Stimulated activated naive CD8-positive, alpha-beta T cell treated with anti-CD3 and anti-CD28 coated beads, Interleukin-15, amount 100 ng/mL, for 72 hours (primary cell): Measurements from ENCODE around the gene NCOA1.

Source experiments
- ATAC-seq: fragments of 150-1000 bp; cut with Tn5 transposase; 2 replicates; pipeline ENCODE4 v1.10.0; 2021; ENCODE audit warnings: mild to moderate bottlenecking, moderate library complexity
- DNase-seq, 2 donors: peaks; one replicate each; pipeline ENCODE4 v3.0.0; 2021 to 2022
- H3K27ac Mint-ChIP-seq, 2 donors: one replicate each; pipeline ENCODE4 v1.8.0; 2022; ENCODE audit warnings: mild to moderate bottlenecking in 2 of 2, mixed read lengths in 2 of 2, moderate library complexity in 2 of 2
- H3K27me3 Mint-ChIP-seq: one replicate; pipeline ENCODE4 v1.8.0; 2022; ENCODE audit warnings: mixed read lengths
- H3K4me1 Mint-ChIP-seq: one replicate; pipeline ENCODE4 v1.8.0; 2022; ENCODE audit warnings: mild to moderate bottlenecking, mixed read lengths
- H3K4me3 Mint-ChIP-seq, 2 donors: one replicate each; pipeline ENCODE4 v1.8.0; 2022; ENCODE audit warnings: mild to moderate bottlenecking in 2 of 2, mixed read lengths in 2 of 2, moderate library complexity in 1 of 2
- H3K9me3 Mint-ChIP-seq, 2 donors: one replicate each; pipeline ENCODE4 v1.8.0; 2022; ENCODE audit warnings: mixed read lengths in 2 of 2

The NCOA1 gene

DNA sequence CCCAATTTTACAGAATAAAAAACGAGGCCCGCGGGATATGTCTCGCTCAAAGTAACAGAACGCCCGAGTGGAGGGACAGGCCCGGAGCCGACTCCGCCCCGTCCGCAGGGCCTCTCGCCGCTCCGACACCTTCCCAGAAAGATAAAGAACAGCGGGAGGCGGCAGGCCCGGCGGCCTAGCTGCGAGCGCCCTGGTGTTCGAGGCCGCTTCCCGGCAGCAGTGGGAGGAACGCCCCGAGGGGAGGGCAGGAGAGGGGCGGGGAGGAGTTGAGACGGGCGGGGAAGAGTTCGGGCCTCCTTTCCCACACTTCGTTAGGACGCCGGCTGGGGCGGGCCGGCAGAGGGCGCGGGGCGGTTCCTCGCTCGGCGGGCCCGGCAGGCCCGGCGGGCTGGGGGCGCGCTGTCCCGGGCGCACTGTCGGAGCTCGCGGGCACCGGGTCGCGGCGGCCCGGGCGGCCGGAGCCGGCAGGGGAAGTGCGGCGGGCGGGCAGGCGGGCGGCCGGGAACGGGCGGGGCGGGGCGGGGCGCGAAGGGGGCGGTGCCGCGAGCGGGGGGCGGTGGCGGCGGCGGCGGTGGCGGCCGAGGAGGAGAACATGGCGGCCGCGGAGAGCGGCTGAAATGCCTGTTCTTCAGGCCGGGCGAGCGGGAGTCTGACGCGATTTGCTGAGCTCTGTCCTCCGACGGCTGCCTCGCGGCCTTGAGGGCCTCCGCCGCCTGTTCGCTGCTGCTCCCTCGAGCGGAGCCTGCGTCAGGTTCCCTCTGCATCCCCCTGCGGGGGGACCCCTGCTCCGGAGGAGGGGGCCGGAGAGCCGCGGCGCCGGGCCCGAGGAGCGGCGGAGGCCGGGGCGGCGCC, at the start of gene NCOA1:
Gene NCOA1, plus strand, starts transcription at position 565 of the 852 bp plus-strand sequence. CDS start 167,424 bp downstream, outside the sequence.
- DNase-seq (peak; percentile 89 to 91), ATAC-seq (peak; percentile 89)
- no peaks in the 10 kb centered on the region for H3K9me3 Mint-ChIP-seq
- peak within 1 kb of the TSS; percentile 99 for H3K27ac Mint-ChIP-seq
- H3K4me3 Mint-ChIP-seq: peak within 1 kb of the TSS; percentile 98 to 99
- no peaks in the 10 kb centered on the region for H3K27me3 Mint-ChIP-seq
- peaks cover 47% of the 10 kb centered on the region for H3K4me1 Mint-ChIP-seq

DNA sequence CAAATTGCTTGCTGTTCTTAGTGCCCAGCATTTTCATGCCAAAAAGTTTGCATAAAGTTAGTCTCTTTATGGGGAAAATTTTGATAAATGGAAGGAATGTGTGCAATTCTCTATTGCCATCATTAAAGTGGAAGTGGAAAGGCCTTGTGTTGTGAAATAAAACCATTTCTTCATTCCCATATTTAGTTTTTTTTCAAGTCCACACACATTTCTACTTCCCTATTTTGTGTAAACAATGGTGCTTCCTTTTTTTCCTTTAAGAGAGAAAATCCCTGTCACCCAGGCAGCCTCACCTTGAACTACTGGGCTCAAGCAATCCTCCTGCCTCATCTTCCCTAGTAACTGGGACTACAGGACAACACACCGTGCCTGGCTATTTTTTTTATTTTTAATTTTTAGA, 42.3 kb upstream of the NCOA1 start:
- H3K4me1 Mint-ChIP-seq: no peaks in the 10 kb centered on the region
- H3K27ac Mint-ChIP-seq: no peak overlapping the region
- peaks cover 0 to 4% of the 10 kb centered on the region in 2 donors for H3K9me3 Mint-ChIP-seq
- no peak for DNase-seq
- ATAC-seq: no peak
- H3K4me3 Mint-ChIP-seq: no peak overlapping the region
- H3K27me3 Mint-ChIP-seq: no peaks in the 10 kb centered on the region

DNA sequence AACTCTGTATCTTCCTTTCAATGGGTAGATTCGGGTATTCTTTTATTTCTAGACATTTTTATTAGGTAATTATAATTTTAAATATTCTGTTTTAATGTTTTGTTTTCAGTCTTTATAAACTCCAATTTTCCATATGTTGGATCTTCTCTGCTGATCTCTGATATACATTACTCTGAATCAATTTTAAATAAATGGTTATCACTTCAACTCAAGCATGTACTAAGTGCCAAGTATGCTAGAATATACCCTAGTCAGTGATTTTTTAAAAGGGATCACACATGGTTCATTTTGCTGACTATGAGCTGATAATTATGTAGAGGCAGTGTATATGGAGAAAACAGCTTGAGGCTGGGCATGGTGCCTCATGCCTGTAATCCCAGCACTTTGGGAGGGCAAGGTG, 41.7 kb upstream of the NCOA1 start:
- Mint-ChIP-seq H3K4me1 (no peaks in the 10 kb centered on the region), H3K4me3 (no peak overlapping the region), H3K9me3 (peaks cover 0 to 4% of the 10 kb centered on the region in 2 donors), H3K27ac (no peak overlapping the region), H3K27me3 (no peaks in the 10 kb centered on the region)
- DNase-seq: no peak
- no peak for ATAC-seq

DNA sequence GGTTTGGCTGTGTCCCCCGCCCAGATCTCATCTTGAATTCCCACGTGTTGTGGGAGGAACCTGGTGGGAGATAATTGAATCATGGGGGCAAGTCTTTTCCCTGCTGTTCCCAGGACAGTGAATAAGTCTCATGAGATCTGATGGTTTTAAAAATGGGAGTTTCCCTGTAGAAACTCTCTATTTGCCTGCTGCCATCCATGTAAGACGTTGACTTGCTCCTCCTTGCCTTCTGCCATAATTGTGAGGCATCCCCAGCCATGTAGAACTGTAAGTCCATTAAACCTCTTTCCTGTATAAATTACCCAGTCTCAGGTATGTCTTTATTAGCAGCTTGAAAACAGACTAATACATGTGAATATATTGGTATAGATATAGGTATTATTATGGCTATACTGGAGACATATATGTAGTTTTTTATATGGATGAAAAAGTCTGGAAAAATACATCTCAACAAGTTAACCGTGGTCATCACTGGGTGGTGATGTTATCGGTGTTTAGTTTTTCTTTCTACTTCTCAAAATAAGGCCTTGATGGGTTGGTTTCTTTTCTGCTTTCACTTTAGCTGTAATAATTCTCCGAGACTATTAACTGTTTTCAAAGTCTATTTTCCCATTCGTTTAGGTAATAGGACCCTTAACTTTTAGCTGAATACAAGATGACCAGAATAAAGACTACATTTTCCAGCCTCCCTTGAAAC, 39.1 kb upstream of the NCOA1 start:
- H3K9me3 Mint-ChIP-seq: peaks cover 0 to 4% of the 10 kb centered on the region in 2 donors
- DNase-seq: no peak
- no peak for ATAC-seq
- H3K27ac Mint-ChIP-seq: no peak overlapping the region
- H3K27me3 Mint-ChIP-seq: no peaks in the 10 kb centered on the region
- peaks cover 6% of the 10 kb centered on the region for H3K4me1 Mint-ChIP-seq
- H3K4me3 Mint-ChIP-seq: no peak overlapping the region

DNA sequence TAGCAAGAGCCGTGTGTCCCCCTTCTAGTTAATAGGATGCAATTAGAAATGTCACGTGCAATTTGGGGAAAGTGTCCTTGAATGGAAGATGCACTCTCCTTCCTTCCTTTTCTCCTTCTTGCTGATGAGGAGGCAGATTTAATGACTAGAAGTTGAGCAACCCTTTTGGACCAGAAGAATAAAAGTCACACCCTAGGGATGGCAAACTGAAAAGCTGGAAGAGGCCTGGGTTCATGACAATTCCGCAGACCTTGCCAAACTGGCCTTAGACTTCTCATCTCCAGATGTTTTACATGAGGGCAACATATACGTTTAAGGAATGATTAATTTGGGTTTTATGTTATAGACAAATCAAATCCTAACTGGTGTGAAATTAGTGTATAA, 38.6 kb upstream of the NCOA1 start:
- Mint-ChIP-seq H3K27me3 (no peaks in the 10 kb centered on the region), H3K9me3 (peaks cover 0 to 4% of the 10 kb centered on the region in 2 donors), H3K4me1 (peaks cover 8% of the 10 kb centered on the region), H3K4me3 (no peak overlapping the region), H3K27ac (no peak overlapping the region)
- no peak for DNase-seq
- ATAC-seq: no peak

DNA sequence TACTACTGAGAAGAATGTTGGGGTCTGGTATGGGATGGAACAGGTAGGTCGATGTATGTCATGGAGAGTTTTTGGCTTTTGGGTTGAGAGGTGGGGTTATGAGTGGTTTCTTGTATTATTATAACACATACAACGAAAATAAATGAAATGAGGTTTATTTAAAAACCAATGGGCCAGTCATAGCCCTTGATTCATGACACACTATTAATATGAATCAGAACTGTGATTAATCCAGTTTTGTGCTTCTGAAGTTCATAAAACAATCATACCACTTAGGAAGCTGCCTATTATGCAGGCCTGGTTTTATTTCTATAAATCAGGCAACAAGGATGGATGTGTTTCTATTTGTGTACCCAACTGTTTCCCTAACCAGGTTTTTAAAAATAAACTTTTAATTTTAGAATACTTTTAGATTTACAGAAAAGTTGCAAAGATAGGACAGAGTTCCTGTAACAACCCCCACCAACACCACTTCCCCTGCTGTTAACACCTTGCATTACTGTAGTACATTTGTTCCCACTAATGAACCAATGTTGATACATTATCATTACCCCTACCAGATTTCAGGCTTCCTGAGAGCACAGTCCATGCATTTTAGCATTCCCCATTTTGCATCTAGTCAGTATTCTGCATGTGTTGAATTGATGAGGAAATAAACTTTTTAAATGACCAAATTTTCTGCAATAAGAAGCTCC, 37.5 kb upstream of the NCOA1 start:
- no peak overlapping the region for H3K27ac Mint-ChIP-seq
- ATAC-seq: no peak
- no peaks in the 10 kb centered on the region for H3K27me3 Mint-ChIP-seq
- no peak overlapping the region for H3K4me3 Mint-ChIP-seq
- H3K4me1 Mint-ChIP-seq: peaks cover 8% of the 10 kb centered on the region
- no peak for DNase-seq
- H3K9me3 Mint-ChIP-seq: no peaks in the 10 kb centered on the region

DNA sequence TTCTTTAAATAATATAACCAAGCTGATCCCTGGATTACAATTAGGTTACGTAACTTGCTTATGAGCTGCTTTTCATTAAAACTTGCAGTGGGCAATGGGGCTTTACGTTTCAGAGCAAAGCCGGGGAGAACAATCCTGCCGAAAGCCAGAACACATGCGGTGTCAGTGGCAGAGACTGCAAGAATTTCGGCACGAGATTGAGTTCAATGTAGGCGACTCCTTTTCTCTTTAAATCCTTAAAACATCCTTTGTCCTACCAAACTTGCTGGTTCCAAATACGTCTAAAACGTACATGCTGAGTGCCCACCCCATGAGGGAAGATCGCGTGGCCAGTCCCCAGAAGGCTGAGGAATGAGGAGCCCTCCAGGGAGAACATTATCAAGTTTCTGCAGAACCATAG, 36.8 kb upstream of the NCOA1 start:
- Mint-ChIP-seq H3K27ac (no peak overlapping the region), H3K4me3 (no peak overlapping the region), H3K4me1 (peaks cover 8% of the 10 kb centered on the region), H3K9me3 (no peaks in the 10 kb centered on the region), H3K27me3 (no peaks in the 10 kb centered on the region)
- DNase-seq (no peak), ATAC-seq (no peak)

DNA sequence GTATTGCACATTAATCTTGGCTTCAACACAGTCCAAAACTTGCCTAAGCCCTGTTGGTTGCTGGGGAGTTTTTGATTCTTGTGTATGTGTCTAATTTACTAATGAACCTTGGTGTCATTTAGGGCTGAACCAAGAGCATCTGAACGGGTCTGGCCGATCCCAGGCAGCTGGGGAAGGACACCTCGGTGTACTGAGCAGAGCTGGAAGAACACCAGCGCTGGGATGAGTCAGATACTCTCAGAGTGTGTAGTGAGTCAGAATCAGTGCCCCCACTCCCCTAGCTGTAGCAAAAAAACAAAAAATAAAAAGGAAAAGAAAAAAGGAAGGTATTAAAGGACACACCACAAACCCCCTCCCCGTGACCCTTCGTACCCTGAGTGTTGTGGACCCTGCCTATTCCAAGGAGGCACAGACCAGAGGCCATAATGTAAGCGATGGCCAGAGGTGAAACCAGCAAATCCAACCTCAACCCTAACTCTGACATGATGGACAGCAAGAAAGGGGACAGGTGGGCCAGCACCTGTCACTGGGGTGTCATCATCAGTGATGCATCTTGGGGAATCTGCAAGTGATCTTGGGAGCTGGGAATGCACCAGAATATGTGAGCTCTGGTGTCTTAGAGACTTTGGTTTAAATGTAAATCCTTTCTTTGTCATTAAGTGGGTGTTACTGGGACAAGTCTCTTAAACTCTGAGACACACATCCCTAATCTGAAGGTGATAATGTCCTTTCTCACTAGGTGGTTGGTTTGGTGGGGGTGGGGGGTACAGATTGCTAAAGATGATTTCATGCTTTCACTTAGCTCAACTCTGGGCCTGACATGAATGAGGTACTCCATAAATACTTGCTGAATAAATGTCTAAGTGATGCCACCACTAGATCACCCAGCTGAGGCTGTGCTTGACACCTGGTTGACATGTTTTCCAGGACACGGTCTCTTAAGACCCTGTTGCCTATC, 34.2 kb upstream of the NCOA1 start:
- Mint-ChIP-seq H3K27me3 (no peaks in the 10 kb centered on the region), H3K4me1 (peaks cover 8% of the 10 kb centered on the region), H3K27ac (peak overlapping the region in 1 of 2 donors; percentile 68), H3K4me3 (no peak overlapping the region), H3K9me3 (no peaks in the 10 kb centered on the region)
- DNase-seq (no peak), ATAC-seq (peak; percentile 54)

DNA sequence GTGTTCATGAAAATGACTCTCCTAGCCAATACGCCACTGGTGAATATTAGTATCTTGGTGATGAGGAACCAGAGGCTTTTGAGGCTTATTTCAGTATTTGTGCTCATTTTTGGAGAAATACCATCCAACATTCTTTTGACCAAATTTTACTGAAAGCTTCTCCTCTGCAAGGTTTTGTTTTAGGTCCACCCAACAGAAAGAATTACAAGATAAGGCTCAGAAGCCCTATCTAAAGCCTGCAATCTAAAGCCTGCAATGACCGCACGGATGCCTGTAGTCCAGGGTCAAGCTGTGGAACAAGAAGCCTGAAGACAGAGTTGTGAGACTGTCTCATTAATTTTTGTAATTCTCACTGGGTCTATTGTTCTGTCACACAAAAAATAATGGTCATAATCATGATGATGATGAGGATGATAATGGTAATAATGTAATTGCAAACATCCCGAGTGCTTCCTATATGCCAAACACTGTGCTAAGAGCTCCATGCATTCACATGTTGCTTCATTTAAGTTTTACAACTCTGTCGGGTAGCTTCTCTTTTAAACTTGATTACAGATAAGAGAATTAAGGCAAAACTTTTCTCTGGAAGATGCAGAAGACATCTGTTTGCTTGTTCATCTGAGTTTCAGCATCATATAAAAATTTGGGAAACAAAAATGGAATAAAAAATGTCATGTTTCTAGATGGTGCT, 33.2 kb upstream of the NCOA1 start:
- Mint-ChIP-seq H3K4me1 (peaks cover 8% of the 10 kb centered on the region), H3K27me3 (peaks cover 6% of the 10 kb centered on the region), H3K4me3 (no peak overlapping the region), H3K27ac (no peak overlapping the region), H3K9me3 (no peaks in the 10 kb centered on the region)
- no peak for ATAC-seq
- no peak for DNase-seq

DNA sequence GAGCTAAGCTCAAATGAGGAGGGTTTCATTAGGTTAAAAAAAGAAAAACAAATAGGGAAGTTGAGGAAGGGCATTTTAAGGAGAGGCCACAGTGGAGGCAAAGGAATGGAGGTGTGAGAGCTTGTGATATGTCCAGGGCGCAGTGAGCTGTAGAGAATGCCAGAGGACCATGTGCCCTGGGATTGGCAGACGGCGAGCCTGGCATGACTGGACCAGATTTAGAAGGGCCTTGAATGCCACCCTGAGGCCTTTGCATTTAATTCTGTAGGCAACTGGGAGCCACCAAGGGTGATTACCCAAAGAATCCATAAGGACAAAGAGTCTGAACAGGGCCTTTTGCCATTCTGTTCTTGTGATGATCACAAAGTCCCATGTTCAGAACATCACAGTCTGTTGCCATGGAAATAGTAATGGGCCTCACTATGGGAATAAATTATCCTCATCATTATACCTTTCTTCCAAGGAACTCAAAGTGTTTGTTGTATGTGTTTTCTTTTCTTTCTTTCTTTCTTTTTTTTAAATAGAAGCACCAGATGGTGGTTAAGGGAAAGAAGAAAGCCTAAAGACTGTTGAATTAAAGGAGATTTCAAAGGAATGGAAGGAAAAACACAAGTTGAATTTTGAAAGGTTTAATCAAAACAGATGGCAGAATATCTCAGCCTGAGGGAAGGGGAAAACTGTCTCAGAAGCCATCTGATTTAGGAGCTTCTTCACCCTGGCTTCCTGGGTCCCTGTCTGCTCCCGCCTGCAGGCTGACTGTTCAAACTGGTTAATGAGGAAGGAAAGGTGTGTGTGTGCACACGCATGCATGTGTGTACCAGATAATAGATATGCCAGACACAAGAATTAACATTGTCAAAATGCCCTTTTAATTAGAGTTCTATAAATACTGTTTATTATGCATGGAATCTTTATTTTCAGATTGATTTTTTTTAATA, 31.6 kb upstream of the NCOA1 start:
- peaks cover 8% of the 10 kb centered on the region for H3K4me1 Mint-ChIP-seq
- H3K27ac Mint-ChIP-seq: no peak overlapping the region
- H3K27me3 Mint-ChIP-seq: peaks cover 8% of the 10 kb centered on the region
- H3K9me3 Mint-ChIP-seq: no peaks in the 10 kb centered on the region
- H3K4me3 Mint-ChIP-seq: no peak overlapping the region
- no peak for DNase-seq
- no peak for ATAC-seq

DNA sequence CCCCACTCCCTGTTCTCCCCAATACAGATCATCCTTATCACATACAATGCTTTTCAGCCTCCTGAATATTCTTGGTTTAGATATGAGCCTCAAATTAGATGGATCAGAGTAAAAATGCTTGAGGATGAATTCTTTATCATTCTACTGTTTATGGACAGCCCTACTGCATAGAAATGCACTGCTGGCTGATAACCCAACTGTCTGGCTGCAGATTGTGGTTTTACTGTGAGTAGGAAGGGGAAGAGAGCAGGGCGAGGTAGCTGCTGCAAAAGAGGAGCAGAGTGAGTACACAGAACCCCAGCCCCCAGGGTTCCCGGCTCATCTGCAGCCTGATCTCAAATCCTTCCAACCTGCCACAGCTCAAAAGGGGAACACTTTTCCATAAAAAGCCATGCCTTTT, 29.4 kb upstream of the NCOA1 start:
- H3K27ac Mint-ChIP-seq: peak overlapping the region in 1 of 2 donors; percentile 6
- H3K9me3 Mint-ChIP-seq: no peaks in the 10 kb centered on the region
- H3K27me3 Mint-ChIP-seq: peaks cover 8% of the 10 kb centered on the region
- H3K4me3 Mint-ChIP-seq: no peak overlapping the region
- H3K4me1 Mint-ChIP-seq: peaks cover 4% of the 10 kb centered on the region
- DNase-seq (no peak), ATAC-seq (no peak)

DNA sequence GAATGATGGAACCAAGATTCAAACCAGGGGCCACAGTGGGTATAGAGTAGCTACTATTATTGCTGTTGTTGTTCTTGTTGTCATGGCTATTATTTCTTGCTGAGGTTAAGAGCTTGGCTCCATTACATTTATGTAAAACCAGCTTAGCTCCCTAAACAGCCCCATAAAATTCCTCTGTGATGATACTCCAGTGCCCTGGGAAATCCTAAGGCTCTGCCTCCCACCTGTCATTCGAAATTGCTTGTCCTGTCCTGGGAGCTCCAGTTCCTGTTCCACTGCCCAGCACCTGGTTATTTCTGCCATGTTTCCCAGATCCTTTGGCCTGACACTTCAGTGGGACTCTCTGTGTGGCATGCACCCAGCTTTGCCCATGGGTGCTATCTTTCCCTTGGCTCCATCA, 27.8 kb upstream of the NCOA1 start:
- Mint-ChIP-seq H3K27ac (no peak overlapping the region), H3K4me1 (no peaks in the 10 kb centered on the region), H3K27me3 (peaks cover 14% of the 10 kb centered on the region), H3K9me3 (no peaks in the 10 kb centered on the region), H3K4me3 (no peak overlapping the region)
- ATAC-seq (no peak), DNase-seq (no peak)

DNA sequence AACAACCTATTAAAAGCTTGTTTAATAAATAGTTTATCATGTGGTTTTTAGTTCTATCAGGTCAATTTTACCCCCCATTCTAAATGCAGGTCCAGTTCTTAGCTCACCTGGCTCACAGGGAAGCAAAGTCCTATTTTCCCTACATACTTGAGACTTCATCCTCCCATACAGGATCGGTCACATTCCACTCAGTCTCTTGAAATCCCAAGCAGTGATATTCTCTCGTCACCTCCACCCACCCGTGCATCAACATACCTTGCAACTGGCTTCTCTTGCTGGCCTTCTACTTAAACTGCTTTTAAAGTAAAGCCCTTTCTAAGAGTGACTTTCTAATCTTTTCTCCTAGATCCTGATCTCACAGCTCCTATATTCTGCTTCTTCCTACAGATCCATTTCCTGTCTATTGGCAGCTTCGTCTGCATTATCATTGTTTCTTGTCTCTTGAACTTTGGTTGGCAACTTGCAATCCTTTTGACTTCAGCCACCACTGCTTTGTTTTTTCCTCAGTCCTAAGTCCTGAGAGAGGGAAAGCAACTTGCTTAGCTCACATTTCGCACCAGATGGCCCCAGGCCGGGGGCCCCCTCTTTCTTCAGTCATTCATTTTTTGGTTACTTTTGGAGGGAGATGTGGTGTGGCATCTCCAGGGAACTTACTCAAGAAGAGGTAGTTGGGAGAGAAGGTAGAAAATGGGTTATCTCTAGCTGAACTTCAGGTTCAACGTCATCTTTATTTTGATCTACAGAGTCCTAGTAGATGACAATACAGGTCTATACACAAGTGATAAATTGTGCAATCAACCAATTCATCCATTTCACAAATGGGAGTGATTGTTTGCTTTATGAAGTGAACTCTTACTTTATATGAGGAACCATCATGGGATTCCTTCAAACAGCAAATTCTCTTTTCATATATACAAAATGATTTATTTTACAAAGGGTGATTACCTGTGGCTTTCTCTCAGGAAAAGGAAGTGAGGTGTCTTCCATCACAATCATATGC, 23.9 kb upstream of the NCOA1 start:
- no peak overlapping the region for H3K27ac Mint-ChIP-seq
- H3K27me3 Mint-ChIP-seq: peaks cover 14% of the 10 kb centered on the region
- DNase-seq (no peak), ATAC-seq (no peak)
- no peak overlapping the region for H3K4me3 Mint-ChIP-seq
- no peaks in the 10 kb centered on the region for H3K4me1 Mint-ChIP-seq
- no peaks in the 10 kb centered on the region for H3K9me3 Mint-ChIP-seq
